CD4-positive, alpha-beta T cell treated with Interleukin-12 subunit alpha and Interleukin-12 subunit beta, for 1 hour (primary cell): ENCODE measurements around the gene C2CD2.
"Not testable (repeated sequence)": the region's sequence is repeated elsewhere in the genome, so short reads cannot be mapped to it uniquely, and the experiment has no call there.

ENCODE experiments used
- DNase-seq: peaks from one replicate; pipeline ENCODE4 v3.0.0-alpha.2; 2020

Gene C2CD2

GRCh38 chr21:41956926-41957729, 3.3 kb upstream of the C2CD2 start:
- no peak for DNase-seq

- DNase-seq = no peak
Observed at GRCh38 chr21:41955516-41955915, 1.7 kb upstream of the C2CD2 start.

- DNase-seq = no peak
Observed at GRCh38 chr21:41954654-41955499, 1.1 kb upstream of the C2CD2 start.

- no peak for DNase-seq
Observed at GRCh38 chr21:41953249-41953830, 478 bp downstream of the C2CD2 start.

- DNase-seq = no peak
Observed at GRCh38 chr21:41952568-41953248, 1.1 kb downstream of the C2CD2 start.

GRCh38 chr21:41951876-41952567, 1.8 kb downstream of the C2CD2 start:
- DNase-seq = no peak

GRCh38 chr21:41950941-41951351, 2.9 kb downstream of the C2CD2 start:
- no peak for DNase-seq

- DNase-seq = not testable (repeated sequence)
Observed at GRCh38 chr21:41949631-41950030, 4.2 kb downstream of the C2CD2 start.

- DNase-seq = no peak
Observed at GRCh38 chr21:41948901-41949300, 4.9 kb downstream of the C2CD2 start.

GRCh38 chr21:41948078-41948895, 5.5 kb downstream of the C2CD2 start:
- no peak for DNase-seq

- DNase-seq = no peak
Observed at GRCh38 chr21:41945982-41946381, 7.8 kb downstream of the C2CD2 start.

GRCh38 chr21:41943851-41944250, 10.0 kb downstream of the C2CD2 start:
- DNase-seq = no peak

- no peak for DNase-seq
Observed at GRCh38 chr21:41942457-41942856, 11.4 kb downstream of the C2CD2 start.

GRCh38 chr21:41941941-41942340, 11.9 kb downstream of the C2CD2 start:
- no peak for DNase-seq

- DNase-seq = no peak
Observed at GRCh38 chr21:41940431-41940830, 13.4 kb downstream of the C2CD2 start.

GRCh38 chr21:41939391-41939790, 14.4 kb downstream of the C2CD2 start:
- DNase-seq = no peak

GRCh38 chr21:41933313-41934079, 20.3 kb downstream of the C2CD2 start:
- no peak for DNase-seq

GRCh38 chr21:41932576-41933312, 21.1 kb downstream of the C2CD2 start:
- no peak for DNase-seq

GRCh38 chr21:41932191-41932575, 21.6 kb downstream of the C2CD2 start:
- no peak for DNase-seq

GRCh38 chr21:41931041-41931451, 22.8 kb downstream of the C2CD2 start:
- DNase-seq = no peak
